WERI-Rb-1 (cell line): ENCODE results near the gene REC114.
"Not testable (repeated sequence)": the region's sequence is repeated elsewhere in the genome, so short reads cannot be mapped to it uniquely, and the experiment has no call there.

Experiments
- DNase-seq: peaks from one replicate; pipeline ENCODE4 v3.0.0-alpha.2; 2020
- H3K27ac ChIP-seq: fragments of 250-450 bp; sonication (Bioruptor Pico); 2 replicates; pipeline ENCODE4 v1.5.1; 2020; ENCODE audit warnings: mild to moderate bottlenecking, moderate library complexity
- H3K27me3 ChIP-seq: fragments of 250-450 bp; sonication (Bioruptor Pico); 2 replicates; pipeline ENCODE4 v1.5.1; 2021; ENCODE audit warnings: mild to moderate bottlenecking, low read depth, moderate library complexity; ENCODE audit not compliant: insufficient read depth, severe bottlenecking
- H3K36me3 ChIP-seq: fragments of 250-450 bp; sonication (Bioruptor Pico); 2 replicates; pipeline ENCODE4 v1.5.1; 2020; ENCODE audit warnings: mild to moderate bottlenecking, moderate library complexity
- H3K4me3 ChIP-seq: 2 replicates; pipeline ENCODE4 v1.5.1; 2011; ENCODE audit warnings: low read depth, mild to moderate bottlenecking, control low read depth, low read length
- H3K9me3 ChIP-seq: fragments of 250-450 bp; sonication (Bioruptor Pico); 2 replicates; pipeline ENCODE4 v1.5.1; 2021; ENCODE audit warnings: mild to moderate bottlenecking, moderate library complexity; ENCODE audit not compliant: severe bottlenecking
- CTCF ChIP-seq: IDR thresholded peaks from 2 replicates; pipeline ENCODE4 v1.5.1; 2011; ENCODE audit warnings: low read depth, mild to moderate bottlenecking, control low read depth, inconsistent platforms, low read length

REC114 gene

GRCh38 chr15:73539212-73540128, 96.5 kb downstream of the REC114 start:
- Histone ChIP-seq H3K27me3 (no peaks in the 10 kb centered on the region), H3K36me3 (no peaks in the 10 kb centered on the region), H3K9me3 (no peaks in the 10 kb centered on the region), H3K4me3 (no peak overlapping the region), H3K27ac (no peak overlapping the region)
- TF ChIP-seq CTCF = no peak
- DNase-seq = no peak

GRCh38 chr15:73540161-73540560, 97.2 kb downstream of the REC114 start:
- H3K27me3 ChIP-seq = no peaks in the 10 kb centered on the region
- no peak for DNase-seq
- no peak overlapping the region for H3K4me3 ChIP-seq
- no peak overlapping the region for H3K27ac ChIP-seq
- H3K9me3 ChIP-seq = no peaks in the 10 kb centered on the region
- H3K36me3 ChIP-seq = no peaks in the 10 kb centered on the region
- TF ChIP-seq CTCF = no peak

GRCh38 chr15:73541479-73541878, 98.5 kb downstream of the REC114 start:
- H3K36me3 ChIP-seq = no peaks in the 10 kb centered on the region
- no peak overlapping the region for H3K27ac ChIP-seq
- TF ChIP-seq CTCF = no peak
- DNase-seq = no peak
- no peak overlapping the region for H3K4me3 ChIP-seq
- H3K27me3 ChIP-seq = no peaks in the 10 kb centered on the region
- H3K9me3 ChIP-seq = no peaks in the 10 kb centered on the region

GRCh38 chr15:73548925-73549324, 106.0 kb downstream of the REC114 start:
- not testable (repeated sequence) for H3K27ac ChIP-seq, H3K9me3 ChIP-seq, H3K36me3 ChIP-seq, H3K4me3 ChIP-seq, DNase-seq, H3K27me3 ChIP-seq

- H3K36me3 ChIP-seq = no peaks in the 10 kb centered on the region
- no peak for DNase-seq
- no peaks in the 10 kb centered on the region for H3K27me3 ChIP-seq
- no peak for TF ChIP-seq CTCF
- no peak overlapping the region for H3K27ac ChIP-seq
- no peaks in the 10 kb centered on the region for H3K9me3 ChIP-seq
- no peak overlapping the region for H3K4me3 ChIP-seq
Observed at GRCh38 chr15:73550190-73550589, 107.2 kb downstream of the REC114 start.

- DNase-seq = no peak
Observed at GRCh38 chr15:73555080-73555479, 112.1 kb downstream of the REC114 start.

More at GRCh38 chr15:73555080-73555479, 112.1 kb downstream of the REC114 start:
- Histone ChIP-seq H3K4me3 (no peak overlapping the region), H3K9me3 (no peaks in the 10 kb centered on the region), H3K27ac (no peak overlapping the region), H3K36me3 (peaks cover 7% of the 10 kb centered on the region), H3K27me3 (no peaks in the 10 kb centered on the region)
- no peak for TF ChIP-seq CTCF
